ENCODE results near the gene SKI.

- no peak for TF ChIP-seq CTCF (conservative IDR thresholded peaks at IDR 0.05 in 1 of 2, IDR thresholded peaks at IDR 0.05 in 1 of 2; ENCODE audit: low read depth in 1 of 2, low read length in 2 of 2)
- TF ChIP-seq EZH2 (IDR thresholded peaks at IDR 0.05; ENCODE audit: low read length, missing control alignments), result no peak
These were observed 62.7 kb downstream of the SKI start for GRCh38 chr1:2290595-2291510.
